ENCODE results near the gene GRIFIN.
"Not testable (repeated sequence)": the region's sequence is repeated elsewhere in the genome, so short reads cannot be mapped to it uniquely, and the experiment has no call there.

Gene GRIFIN

GRCh38 chr7:2478399-2478785 lies 2.2 kb upstream of the GRIFIN start:
- peak; percentile 54 for DNase-seq (ENCODE audit: low read depth)

- peak; percentile 71 for DNase-seq (ENCODE audit: low read depth)
Measured at GRCh38 chr7:2477447-2478398, 1.5 kb upstream of the GRIFIN start.

GRCh38 chr7:2476776-2477446 lies 713 bp upstream of the GRIFIN start:
- DNase-seq (ENCODE audit: low read depth): no peak

GRCh38 chr7:2475678-2476015 lies 551 bp downstream of the GRIFIN start:
- no peak for DNase-seq (ENCODE audit: low read depth)

GRCh38 chr7:2474813-2475677 lies 1.2 kb downstream of the GRIFIN start:
- no peak for DNase-seq (ENCODE audit: low read depth)

- no peak for DNase-seq (ENCODE audit: low read depth)
Measured at GRCh38 chr7:2474224-2474623, 2.0 kb downstream of the GRIFIN start.

GRCh38 chr7:2473496-2474180 lies 2.6 kb downstream of the GRIFIN start:
- no peak for DNase-seq (ENCODE audit: low read depth)

- DNase-seq (ENCODE audit: low read depth): no peak
Measured at GRCh38 chr7:2472739-2473138, 3.5 kb downstream of the GRIFIN start.

GRCh38 chr7:2471396-2471795 lies 4.8 kb downstream of the GRIFIN start:
- DNase-seq (ENCODE audit: low read depth): no peak

GRCh38 chr7:2471022-2471329 lies 5.2 kb downstream of the GRIFIN start:
- DNase-seq (ENCODE audit: low read depth): peak; percentile 35

GRCh38 chr7:2470204-2471021 lies 5.8 kb downstream of the GRIFIN start:
- no peak for DNase-seq (ENCODE audit: low read depth)

GRCh38 chr7:2469460-2470203 lies 6.6 kb downstream of the GRIFIN start:
- DNase-seq (ENCODE audit: low read depth): not testable (repeated sequence)

GRCh38 chr7:2468227-2468626 lies 8.0 kb downstream of the GRIFIN start:
- no peak for DNase-seq (ENCODE audit: low read depth)

GRCh38 chr7:2466675-2467074 lies 9.5 kb downstream of the GRIFIN start:
- no peak for DNase-seq (ENCODE audit: low read depth)

- no peak for DNase-seq (ENCODE audit: low read depth)
Measured at GRCh38 chr7:2465928-2466327, 10.3 kb downstream of the GRIFIN start.

- no peak for DNase-seq (ENCODE audit: low read depth)
Measured at GRCh38 chr7:2462731-2463130, 13.5 kb downstream of the GRIFIN start.

GRCh38 chr7:2461268-2462026 lies 14.8 kb downstream of the GRIFIN start:
- no peak for DNase-seq (ENCODE audit: low read depth)

- DNase-seq (ENCODE audit: low read depth): no peak
Measured at GRCh38 chr7:2460641-2461040, 15.6 kb downstream of the GRIFIN start.

- DNase-seq (ENCODE audit: low read depth): no peak
Measured at GRCh38 chr7:2460188-2460587, 16.0 kb downstream of the GRIFIN start.

- DNase-seq (ENCODE audit: low read depth): no peak
Measured at GRCh38 chr7:2459674-2460073, 16.5 kb downstream of the GRIFIN start.
